MM.1S (cell line): ENCODE data around the gene ZNF277.
"Not testable (repeated sequence)": the region's sequence is repeated elsewhere in the genome, so short reads cannot be mapped to it uniquely, and the experiment has no call there.

Source experiments
- DNase-seq: peaks from one replicate; pipeline ENCODE4 v3.0.0-alpha.2; 2015
- H2AFZ ChIP-seq: fragments of 300-600 bp; sonication (generic); 2 replicates; pipeline ENCODE4 v1.6.0; 2016; ENCODE audit warnings: antibody characterized with exemption, low read length
- H3F3A ChIP-seq: fragments of 300-600 bp; sonication (generic); 2 replicates; pipeline ENCODE4 v1.6.1; 2016; ENCODE audit warnings: mild to moderate bottlenecking, antibody characterized with exemption, low read length, moderate library complexity, mixed read lengths; ENCODE audit not compliant: insufficient read depth
- H3K27ac ChIP-seq: fragments of 300-600 bp; sonication (generic); 2 replicates; pipeline ENCODE4 v1.5.1; 2016; ENCODE audit warnings: mild to moderate bottlenecking, low read length
- H3K27me3 ChIP-seq: fragments of 300-600 bp; sonication (generic); replicated peaks from 2 replicates; pipeline ENCODE4 v1.6.0; 2016; ENCODE audit warnings: low read length; ENCODE audit not compliant: insufficient read depth
- H3K36me3 ChIP-seq: fragments of 300-600 bp; sonication (generic); replicated peaks from 2 replicates; pipeline ENCODE4 v1.6.1; 2016; ENCODE audit warnings: mild to moderate bottlenecking, low read length, mixed read lengths; ENCODE audit not compliant: insufficient read depth
- H3K4me1 ChIP-seq: fragments of 300-600 bp; sonication (generic); 2 replicates; pipeline ENCODE4 v1.6.1; 2016; ENCODE audit warnings: low read length, mixed read lengths
- H3K4me2 ChIP-seq: fragments of 300-600 bp; sonication (generic); 2 replicates; pipeline ENCODE4 v1.6.0; 2016; ENCODE audit warnings: low read depth, low read length
- H3K4me3 ChIP-seq: fragments of 300-600 bp; sonication (generic); 2 replicates; pipeline ENCODE4 v1.5.1; 2016; ENCODE audit warnings: low read length, mixed read lengths
- H3K79me2 ChIP-seq: fragments of 300-600 bp; sonication (generic); 2 replicates; pipeline ENCODE4 v1.6.1; 2016; ENCODE audit warnings: mixed run types, low read length, mixed read lengths
- H3K9ac ChIP-seq: fragments of 300-600 bp; sonication (generic); 2 replicates; pipeline ENCODE4 v1.6.1; 2016; ENCODE audit warnings: low read length, mixed read lengths
- H3K9me2 ChIP-seq: fragments of 300-600 bp; sonication (generic); replicated peaks from 2 replicates; pipeline ENCODE4 v1.6.1; 2016; ENCODE audit warnings: mild to moderate bottlenecking, low read length, mixed read lengths; ENCODE audit not compliant: insufficient read depth
- H3K9me3 ChIP-seq: fragments of 300-600 bp; sonication (generic); replicated peaks from 2 replicates; pipeline ENCODE4 v1.6.1; 2016; ENCODE audit warnings: mild to moderate bottlenecking, low read length, mixed read lengths; ENCODE audit not compliant: insufficient read depth
- H4K20me1 ChIP-seq: fragments of 300-600 bp; sonication (generic); 2 replicates; pipeline ENCODE4 v1.6.1; 2016; ENCODE audit warnings: mild to moderate bottlenecking, low read length, moderate library complexity, mixed read lengths; ENCODE audit not compliant: insufficient read depth
- CTCF ChIP-seq: fragments of 300-600 bp; sonication (generic); IDR thresholded peaks from 2 replicates; pipeline ENCODE4 v1.5.1; 2016; ENCODE audit warnings: antibody characterized with exemption, low read length, mixed read lengths
- EZH2 ChIP-seq: fragments of 300-600 bp; sonication (generic); optimal IDR thresholded peaks from 2 replicates; pipeline ENCODE3; 2017; ENCODE audit warnings: low read depth, mild to moderate bottlenecking, antibody characterized with exemption, low read length, mixed read lengths
- EZH2phosphoT487 ChIP-seq: fragments of 300-600 bp; sonication (generic); IDR thresholded peaks from 2 replicates; pipeline ENCODE4 v1.6.1; 2018; ENCODE audit warnings: antibody characterized with exemption, low read length

The ZNF277 gene

DNA sequence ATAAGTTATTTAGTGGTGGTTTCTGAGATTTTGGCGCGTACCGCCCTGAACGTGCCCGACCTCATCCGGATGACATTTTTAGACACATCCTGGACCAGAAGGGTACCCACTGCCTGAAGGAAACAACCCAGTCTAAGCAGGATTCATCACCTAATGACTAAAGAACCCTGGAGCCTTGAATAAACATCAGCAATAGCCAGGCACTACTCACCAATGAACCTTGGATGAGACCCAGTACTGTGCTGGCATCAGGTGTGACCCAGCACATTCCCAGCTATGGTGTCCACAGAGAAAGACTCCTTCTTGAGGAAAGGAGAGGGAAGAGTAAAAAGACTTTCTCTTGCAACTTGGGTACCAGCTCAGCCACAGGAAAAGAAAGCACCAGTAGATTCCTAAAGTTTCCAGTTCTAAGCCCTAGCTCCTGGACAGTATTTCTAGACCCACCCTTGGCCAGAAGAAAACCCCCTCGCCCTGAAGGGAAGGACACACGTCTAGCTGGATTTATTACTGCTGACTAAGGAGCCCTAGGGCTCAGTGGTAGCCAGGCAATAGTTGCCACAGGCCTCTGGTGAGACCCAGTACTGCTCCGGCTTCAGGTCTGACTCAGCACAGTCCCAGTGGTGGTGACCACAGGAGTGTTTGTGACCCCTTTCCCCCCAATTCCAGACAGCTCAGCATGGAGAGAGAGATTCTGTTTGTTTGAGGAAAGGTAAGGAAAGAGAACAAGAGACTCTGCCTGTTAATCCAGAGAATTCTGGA lies 32.5 kb downstream of the ZNF277 start:
- Histone ChIP-seq H3K4me1 (no peaks in the 10 kb centered on the region), H3K36me3 (no peaks in the 10 kb centered on the region), H3K9me2 (no peaks in the 10 kb centered on the region), H3F3A (no peaks in the 10 kb centered on the region), H3K4me2 (no peak overlapping the region), H3K27me3 (no peaks in the 10 kb centered on the region), H3K79me2 (peaks cover 9% of the 10 kb centered on the region), H3K4me3 (no peak overlapping the region), H4K20me1 (no peaks in the 10 kb centered on the region), H2AFZ (no peak overlapping the region), H3K9me3 (no peaks in the 10 kb centered on the region), H3K27ac (no peak overlapping the region), H3K9ac (no peak overlapping the region)
- DNase-seq, result no peak
- no peak for TF ChIP-seq EZH2

DNA sequence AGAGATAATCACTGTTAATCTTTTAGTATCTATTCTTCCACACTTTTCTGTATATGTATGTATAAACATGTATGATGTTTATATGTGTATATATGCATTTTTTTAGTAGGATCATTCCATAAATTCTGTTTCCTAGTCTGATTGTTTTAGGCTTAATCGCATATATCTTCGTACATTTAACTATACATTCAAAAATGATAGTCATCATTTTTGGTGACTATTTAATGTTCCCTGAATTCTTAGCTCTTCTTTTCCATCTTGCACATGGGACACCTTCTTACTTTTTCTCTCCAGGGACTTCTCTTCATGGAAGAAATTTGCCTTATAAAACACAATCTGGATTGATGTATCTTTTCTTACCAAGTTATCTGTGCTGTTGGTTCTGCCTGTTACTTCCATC lies 42.1 kb downstream of the ZNF277 start:
- H3K9me2 ChIP-seq, result no peaks in the 10 kb centered on the region
- H3K4me3 ChIP-seq, result no peak overlapping the region
- no peak overlapping the region for H2AFZ ChIP-seq
- no peak for TF ChIP-seq CTCF
- TF ChIP-seq EZH2phosphoT487, result no peak
- no peak for TF ChIP-seq EZH2
- peaks cover 14% of the 10 kb centered on the region for H3K79me2 ChIP-seq
- H3K27me3 ChIP-seq, result no peaks in the 10 kb centered on the region
- H3F3A ChIP-seq, result no peaks in the 10 kb centered on the region
- no peaks in the 10 kb centered on the region for H3K36me3 ChIP-seq
- no peaks in the 10 kb centered on the region for H4K20me1 ChIP-seq
- H3K4me1 ChIP-seq, result no peaks in the 10 kb centered on the region
- no peak overlapping the region for H3K9ac ChIP-seq
- no peak for DNase-seq
- no peaks in the 10 kb centered on the region for H3K9me3 ChIP-seq
- H3K27ac ChIP-seq, result no peak overlapping the region
- H3K4me2 ChIP-seq, result no peak overlapping the region

GRCh38 chr7:112249967-112250366 lies 43.5 kb downstream of the ZNF277 start:
- not testable (repeated sequence) for H3K27ac ChIP-seq, H2AFZ ChIP-seq, H3K4me3 ChIP-seq, H4K20me1 ChIP-seq, H3K4me1 ChIP-seq, H3K36me3 ChIP-seq, H3K27me3 ChIP-seq, H3K4me2 ChIP-seq, H3K9me2 ChIP-seq, H3F3A ChIP-seq, H3K9ac ChIP-seq, DNase-seq, H3K9me3 ChIP-seq
- H3K79me2 ChIP-seq, result peaks cover 16% of the 10 kb centered on the region

DNA sequence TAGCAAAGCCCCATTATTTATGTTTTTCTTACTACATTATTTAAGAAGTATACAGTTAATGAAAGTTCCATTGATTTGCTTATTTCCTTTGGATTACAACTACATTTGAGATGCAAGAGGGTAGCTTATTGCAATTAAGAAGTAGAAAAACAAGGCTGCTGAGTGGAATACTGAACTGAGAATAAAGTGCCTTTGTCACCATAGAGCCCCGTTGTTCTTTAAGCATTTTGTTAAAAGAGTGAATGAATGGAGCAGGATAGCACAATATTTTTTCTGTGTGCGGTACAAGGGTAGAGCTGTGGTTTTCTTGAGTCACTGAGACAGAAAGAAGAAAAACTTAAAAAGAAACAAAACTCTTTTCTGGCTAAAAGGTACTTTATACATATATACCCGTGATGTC lies 45.6 kb downstream of the ZNF277 start:
- H3K9ac ChIP-seq, result no peak overlapping the region
- TF ChIP-seq CTCF (no peak), EZH2phosphoT487 (no peak), EZH2 (no peak)
- H4K20me1 ChIP-seq, result no peaks in the 10 kb centered on the region
- no peak overlapping the region for H3K4me3 ChIP-seq
- no peak for DNase-seq
- H3F3A ChIP-seq, result no peaks in the 10 kb centered on the region
- no peak overlapping the region for H3K4me2 ChIP-seq
- no peaks in the 10 kb centered on the region for H3K27me3 ChIP-seq
- H3K79me2 ChIP-seq, result peaks cover 21% of the 10 kb centered on the region
- H3K9me2 ChIP-seq, result no peaks in the 10 kb centered on the region
- H3K36me3 ChIP-seq, result no peaks in the 10 kb centered on the region
- H3K4me1 ChIP-seq, result no peaks in the 10 kb centered on the region
- H3K9me3 ChIP-seq, result no peaks in the 10 kb centered on the region
- H3K27ac ChIP-seq, result no peak overlapping the region
- no peak overlapping the region for H2AFZ ChIP-seq
